Ovary (tissue), 3 donors: ENCODE measurements around the gene SPRED1.

Source experiments
- CTCF ChIP-seq, 3 donors: fragments of 450-650 bp in 2 of 3; fragments of 200-600 bp in 1 of 3; IDR thresholded peaks; one replicate each; pipeline versions ENCODE4 v1.5.1 to v1.8.0; 2016 to 2022; ENCODE audit warnings: antibody characterized with exemption in 3 of 3, mild to moderate bottlenecking in 1 of 3
- POLR2A ChIP-seq: fragments of 450-650 bp; IDR thresholded peaks from one replicate; pipeline ENCODE4 v1.6.1; 2017; ENCODE audit warnings: antibody characterized with exemption, mild to moderate bottlenecking, moderate library complexity
- donor health status: DM: no; HTN: no; CAD: no.

- no peak for TF ChIP-seq CTCF (IDR thresholded peaks at IDR 0.05)
- TF ChIP-seq POLR2A, result no peak
Measured at GRCh38 chr15:38320181-38320580, 67.5 kb downstream of the SPRED1 start.
